ENCODE data around the gene HNRNPUL1.

HNRNPUL1 gene

DNA sequence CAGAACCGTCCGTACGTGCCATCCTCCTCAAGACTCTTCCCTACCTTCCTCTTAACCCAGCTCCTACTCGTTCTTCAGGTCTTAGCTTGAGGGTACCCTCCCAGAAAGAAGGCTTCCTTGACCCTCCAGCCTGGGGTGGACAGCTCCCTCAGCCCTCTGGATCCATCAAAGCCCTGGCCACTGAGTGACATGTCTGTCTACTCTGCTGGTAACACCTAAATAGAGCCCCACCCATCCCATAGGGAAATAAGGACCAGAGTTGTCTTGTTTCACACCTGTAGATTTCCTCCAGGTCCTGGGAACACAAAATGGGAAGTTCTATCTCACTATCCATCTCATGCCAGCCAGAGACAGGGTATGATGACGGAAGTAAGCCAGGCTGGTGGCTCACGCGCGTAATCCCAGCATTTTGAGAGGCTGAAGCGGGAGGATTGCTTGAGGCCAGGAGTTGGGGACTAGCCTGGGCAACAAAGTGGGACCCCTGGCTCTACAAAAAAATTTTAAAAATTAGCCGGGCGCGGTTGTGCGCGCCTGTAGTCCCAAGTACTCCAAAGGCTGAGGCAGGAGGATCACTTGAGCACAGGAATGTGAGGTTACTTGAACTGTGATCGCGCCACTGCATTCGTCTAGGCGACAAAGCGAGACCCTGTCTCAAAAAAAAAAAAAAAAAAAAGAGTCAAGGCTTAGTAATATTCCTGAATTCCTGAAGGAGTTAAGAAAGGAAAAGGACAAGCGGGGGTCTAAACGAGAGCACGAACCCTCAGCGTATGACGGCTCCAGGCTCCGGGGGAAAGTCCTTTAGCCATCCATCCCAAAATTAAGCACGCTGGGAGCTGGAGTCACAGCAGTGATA is 45.2 kb downstream of the HNRNPUL1 start:
- DNase-seq, result no peak

DNA sequence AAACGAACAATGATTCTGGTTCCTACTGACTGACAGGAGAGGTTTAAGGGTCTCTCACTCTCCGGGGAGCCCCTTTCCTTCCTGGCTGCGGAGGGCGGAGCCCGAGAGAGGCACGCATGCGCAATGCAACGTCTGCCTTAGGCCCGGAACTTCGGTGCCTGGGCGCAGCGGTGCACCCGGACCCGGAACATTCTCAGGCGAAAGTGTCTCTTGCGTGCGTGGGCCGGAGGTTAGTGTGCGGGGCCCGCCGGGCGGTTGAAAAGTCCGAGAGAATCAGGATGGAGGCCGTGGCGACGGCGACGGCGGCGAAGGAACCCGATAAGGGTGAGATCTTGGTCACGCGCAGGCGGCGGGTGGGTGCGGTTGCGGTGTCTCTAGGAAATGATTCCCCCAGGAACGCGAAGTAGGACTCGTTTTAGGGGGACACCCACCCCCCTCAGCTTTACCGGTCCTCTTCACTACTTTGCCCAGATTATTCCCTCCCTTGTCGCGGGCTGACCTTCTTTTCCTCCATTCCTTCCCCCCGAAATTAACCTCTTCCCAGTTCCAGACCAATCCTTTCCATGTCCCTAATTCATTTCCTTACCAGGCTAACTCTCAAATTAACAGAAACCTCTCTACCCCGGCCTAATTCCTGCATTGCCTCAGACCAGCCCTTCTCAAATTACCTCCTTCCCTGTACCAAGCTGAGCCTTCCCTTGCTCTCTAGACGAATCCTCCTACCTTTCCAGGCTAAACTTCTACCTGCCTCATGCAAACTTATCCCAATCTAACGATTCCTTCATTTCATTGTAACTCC is 46.1 kb downstream of the HNRNPUL1 start, which contains the start of gene CCDC97:
Gene CCDC97, plus strand, starts transcription at position 140 of the 799 bp plus-strand sequence. Its CDS starts 139 bp downstream, at position 279.
- DNase-seq, result peak; percentile 73

DNA sequence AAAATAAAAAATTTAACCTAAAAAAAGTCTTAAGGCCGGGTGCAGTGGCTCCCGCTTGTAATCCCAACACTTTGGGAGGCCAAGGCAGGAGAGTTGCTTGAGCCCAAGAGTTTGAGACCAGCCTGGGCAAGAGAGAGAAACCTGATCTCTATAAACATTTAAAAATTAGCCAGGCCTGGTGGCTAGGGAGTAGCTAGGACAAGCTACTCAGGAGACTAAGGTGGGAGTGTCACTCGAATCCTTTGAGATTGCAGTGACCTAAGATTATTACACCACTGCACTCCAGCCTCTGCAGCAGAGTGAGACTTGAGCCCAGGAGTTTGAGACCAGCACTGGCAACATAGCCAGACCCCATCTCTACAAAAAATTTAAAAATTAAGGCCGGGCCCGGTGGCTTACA is 46.9 kb downstream of the HNRNPUL1 start:
- DNase-seq, result no peak

DNA sequence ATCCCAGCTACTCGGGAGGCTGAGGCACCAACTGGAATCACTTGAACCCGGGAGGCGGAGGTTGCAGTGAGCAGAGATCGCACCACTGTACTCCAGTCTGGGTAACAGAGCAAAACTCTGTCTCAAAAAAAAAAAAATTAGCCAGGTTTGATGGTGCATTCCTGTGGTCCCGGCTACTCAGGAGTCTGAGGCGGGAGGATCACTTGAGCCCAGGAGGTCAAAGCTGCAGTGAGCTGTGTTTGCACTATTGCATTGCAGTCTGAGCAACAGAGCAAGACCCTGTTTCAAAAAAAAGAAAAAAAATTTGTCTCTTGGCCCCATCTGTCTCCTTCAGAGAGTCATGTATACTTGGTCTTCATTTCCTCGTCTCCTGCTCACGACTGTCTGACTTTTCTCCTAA is 47.4 kb downstream of the HNRNPUL1 start:
- DNase-seq, result no peak

DNA sequence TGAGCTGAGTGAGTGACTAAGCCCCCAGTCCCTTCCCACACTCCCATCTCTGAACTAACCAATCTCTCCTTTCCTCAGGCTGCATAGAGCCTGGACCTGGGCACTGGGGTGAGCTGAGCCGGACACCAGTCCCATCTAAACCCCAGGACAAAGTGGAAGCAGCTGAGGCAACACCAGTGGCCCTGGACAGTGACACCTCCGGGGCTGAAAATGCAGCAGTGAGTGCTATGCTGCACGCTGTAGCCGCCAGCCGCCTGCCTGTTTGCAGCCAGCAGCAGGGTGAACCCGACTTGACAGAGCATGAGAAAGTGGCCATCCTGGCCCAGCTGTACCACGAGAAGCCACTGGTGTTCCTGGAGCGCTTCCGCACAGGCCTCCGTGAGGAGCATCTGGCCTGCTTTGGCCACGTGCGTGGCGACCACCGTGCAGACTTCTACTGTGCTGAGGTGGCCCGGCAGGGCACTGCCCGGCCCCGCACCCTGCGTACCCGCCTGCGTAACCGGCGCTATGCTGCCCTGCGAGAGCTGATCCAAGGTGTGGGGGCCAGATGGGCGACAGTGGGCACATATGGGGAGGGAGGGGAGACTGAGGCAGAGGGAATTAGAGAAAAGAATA is 52.2 kb downstream of the HNRNPUL1 start:
- no peak for DNase-seq

DNA sequence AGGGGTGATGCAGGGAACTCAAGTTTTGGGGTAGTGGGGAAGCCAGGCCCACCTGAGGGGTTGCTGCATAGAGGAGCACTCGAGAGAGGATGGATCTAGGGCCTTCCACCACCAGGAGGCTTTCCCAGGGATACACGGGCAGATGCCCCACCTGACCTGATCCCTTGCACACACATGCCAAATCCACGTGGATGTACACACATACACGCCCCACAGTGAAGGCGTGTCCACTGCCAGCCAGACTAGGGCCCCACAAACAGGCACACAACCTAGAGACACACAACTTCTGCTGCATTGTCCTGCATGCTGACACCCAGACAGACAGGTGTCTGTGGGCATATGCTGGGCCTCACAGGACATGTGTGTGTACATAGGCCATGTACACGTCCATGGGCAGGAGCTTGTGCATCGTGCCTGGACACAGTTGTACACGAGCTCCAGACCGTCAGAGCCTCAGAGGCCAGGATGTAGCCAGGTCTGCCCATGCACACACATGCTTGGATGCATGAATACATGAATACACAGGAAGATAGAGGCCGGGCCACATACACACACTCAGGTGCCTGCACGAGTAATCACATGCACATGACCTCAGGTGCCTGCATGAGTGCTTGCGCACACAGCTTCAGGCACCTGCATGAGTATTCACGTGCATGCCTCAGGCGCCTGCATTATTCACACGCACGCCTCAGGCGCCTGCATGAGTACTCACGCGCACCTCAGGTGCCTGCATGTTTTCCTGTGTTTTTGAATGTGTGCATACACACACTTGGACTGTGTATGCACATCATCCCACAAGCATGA is 54.7 kb downstream of the HNRNPUL1 start:
- no peak for DNase-seq

DNA sequence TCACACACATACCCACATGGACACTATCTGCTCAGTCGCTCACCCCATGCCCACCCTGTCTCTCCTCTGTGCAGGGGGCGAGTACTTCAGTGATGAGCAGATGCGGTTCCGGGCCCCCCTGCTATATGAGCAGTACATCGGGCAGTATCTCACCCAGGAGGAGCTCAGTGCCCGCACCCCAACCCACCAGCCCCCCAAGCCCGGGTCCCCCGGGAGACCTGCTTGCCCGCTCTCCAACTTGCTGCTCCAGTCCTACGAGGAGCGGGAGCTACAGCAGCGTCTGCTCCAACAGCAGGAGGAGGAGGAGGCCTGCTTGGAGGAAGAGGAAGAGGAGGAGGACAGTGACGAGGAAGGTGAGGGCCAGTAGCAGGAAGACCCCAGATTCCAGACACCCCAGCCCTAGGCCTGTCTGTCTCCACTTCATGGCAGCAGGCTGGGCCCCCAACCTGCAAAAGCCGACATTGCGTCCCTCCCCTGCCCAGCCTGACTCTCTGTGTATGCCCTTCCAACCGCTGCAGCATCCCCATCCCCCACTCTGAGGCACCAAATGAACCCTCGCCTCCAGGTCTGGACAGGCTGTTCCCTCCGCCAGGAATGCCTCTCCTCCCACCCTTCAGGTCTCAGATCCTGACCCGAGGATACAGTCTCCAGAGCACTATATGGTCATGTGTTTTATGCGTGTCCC is 55.5 kb downstream of the HNRNPUL1 start:
- DNase-seq, result no peak

DNA sequence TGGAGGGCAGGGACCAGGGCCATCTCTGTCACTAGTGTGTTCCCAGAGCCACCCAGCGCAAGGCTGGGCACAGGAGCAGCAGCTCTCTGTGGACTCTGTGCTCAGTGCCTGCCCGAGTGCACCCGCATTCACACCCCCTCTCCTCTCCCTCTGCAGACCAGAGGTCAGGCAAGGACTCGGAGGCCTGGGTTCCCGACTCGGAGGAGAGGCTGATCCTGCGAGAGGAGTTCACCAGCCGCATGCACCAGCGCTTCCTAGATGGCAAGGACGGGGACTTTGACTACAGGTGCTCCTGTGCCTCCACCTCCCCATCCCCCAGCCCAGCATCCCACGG is 56.0 kb downstream of the HNRNPUL1 start:
- no peak for DNase-seq

DNA sequence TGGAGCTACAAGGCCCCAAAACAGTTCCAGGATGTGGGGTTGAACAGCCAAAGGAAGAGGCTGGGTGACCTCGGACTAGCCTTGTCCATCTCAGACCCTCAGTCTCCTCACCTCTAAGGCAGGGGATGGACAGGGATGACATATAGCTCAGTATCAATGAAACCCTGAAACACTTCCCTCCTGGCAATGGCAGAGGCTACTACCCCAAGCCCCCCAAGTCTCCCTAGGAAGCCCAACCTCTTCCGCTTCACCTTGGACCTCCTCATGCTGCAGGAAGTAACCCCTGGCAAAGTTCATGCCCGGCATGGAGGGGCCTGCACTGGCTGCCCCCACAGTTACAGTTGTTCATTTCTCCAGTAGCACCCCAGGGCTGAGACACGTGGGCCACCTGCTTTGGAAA is 56.4 kb downstream of the HNRNPUL1 start:
- DNase-seq, result no peak

DNA sequence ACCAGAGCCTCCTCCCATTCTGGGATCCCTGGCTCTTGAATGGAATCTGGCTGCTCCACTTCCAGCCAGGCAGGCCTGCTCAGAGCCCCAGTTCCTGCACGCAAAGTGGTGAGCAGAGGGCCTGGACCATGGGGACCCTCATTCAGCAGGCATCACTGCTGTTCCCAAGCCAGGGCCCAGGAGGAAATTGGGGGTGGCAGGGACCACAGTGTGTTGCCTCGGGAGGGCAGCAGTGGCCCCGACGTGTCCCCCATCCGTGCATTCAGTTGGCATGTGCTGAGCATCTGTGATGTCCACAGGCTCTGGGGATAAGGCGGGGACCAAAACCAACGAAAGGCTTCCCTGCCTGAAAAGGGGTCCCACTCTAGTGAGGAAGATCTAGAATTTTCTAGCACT is 57.0 kb downstream of the HNRNPUL1 start:
- no peak for DNase-seq

DNA sequence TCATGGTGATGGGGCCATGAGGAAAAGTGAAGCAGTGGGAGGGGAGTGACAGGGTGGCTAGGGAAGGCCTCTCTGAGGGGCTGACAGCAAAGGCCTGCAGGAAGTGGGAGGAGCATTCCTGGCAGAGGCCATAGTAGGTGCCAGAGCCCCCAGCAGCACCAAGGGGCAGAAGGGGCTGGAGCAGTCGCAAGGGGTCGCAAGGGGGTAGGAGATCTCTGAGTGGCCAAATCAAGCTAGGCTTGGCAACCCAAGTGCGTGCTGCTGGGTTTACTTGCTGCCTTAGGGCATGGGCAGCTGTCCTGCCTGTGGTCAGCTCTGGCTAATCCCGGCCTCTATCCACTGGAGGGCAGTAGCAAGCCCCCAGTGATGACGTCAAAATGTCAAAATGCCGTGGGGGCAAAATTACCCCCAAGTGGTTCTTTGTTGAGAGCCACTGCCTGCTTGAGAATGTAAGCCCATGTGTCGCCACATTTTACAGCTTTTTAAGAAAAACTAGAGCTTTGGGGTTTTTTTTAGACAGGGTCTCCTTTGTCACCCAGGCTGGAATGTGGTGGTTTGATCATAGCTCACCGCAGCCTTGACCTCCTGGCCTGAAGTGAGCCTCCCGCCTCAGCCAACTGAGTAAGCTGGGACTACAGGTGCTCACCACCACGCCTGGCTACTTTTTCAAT is 57.6 kb downstream of the HNRNPUL1 start:
- no peak for DNase-seq

DNA sequence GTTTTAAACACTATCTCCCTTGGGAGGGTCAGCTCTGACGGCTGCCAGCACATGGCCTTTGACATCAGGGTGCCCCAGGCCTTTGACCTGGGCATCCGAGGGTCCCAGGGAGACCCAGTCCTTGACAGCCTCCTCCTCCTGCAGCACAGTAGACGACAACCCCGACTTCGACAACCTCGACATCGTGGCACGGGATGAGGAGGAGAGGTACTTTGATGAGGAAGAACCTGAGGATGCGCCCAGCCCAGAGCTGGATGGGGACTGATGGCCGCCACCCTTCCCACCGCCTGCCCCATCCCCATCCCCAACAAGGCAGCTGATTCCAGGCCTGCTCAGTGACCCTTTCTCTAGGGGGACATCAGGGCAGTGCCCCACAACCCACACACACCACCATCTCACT is 58.3 kb downstream of the HNRNPUL1 start:
- DNase-seq, result no peak

DNA sequence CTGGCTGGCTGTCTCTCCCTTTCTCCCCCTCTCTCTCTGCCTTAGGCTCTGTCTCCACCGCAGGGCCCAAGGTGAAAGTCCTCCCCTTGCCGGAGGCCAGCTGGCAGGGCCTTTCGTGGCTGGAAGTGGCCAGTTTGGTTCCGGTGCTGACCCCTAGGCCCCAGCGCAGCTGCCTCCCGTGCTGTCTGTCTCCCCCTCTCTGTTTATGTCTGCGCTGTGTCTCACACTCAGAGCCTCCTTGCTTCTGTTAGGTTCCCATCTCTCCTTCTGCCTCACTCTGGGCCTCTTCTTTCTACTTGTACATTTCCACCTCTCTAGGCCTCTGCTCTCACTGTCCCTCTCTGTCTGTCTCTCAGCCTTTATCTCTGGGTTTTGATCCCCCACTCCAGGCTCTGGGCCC is 58.9 kb downstream of the HNRNPUL1 start:
- no peak for DNase-seq

DNA sequence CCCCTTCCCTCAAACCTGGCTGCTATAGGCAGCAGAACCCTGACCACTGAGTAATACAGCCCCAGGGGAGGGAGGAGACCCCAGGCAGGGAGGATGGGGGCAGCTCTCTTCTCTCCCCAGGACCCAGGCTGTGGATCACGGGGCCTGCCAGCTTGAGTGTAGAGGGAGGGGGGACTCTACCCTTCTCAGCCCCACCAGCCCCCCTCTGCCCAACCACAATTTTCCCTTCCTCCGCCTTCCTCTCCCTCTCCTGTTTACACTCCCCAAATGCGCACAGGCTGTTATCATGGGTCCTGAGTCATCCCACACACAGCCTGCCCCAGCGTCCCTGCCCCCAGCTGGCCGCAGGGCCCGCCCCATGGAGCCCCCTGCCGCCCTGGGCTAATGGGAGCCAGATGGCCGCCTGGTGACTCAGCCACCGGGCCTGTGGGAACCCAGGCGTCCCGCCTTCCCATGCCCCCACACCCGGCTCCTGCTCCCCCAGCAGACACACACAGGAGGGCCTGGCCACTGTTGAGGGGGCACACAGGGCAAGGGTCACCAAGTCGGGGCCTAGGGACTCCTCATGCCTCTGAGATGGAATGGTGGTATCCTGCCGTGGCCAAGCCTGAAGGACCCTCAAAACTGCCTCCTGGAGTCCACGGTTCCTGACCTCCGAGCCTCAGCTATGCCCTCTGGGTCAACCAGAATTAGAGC is 59.4 kb downstream of the HNRNPUL1 start:
- no peak for DNase-seq

DNA sequence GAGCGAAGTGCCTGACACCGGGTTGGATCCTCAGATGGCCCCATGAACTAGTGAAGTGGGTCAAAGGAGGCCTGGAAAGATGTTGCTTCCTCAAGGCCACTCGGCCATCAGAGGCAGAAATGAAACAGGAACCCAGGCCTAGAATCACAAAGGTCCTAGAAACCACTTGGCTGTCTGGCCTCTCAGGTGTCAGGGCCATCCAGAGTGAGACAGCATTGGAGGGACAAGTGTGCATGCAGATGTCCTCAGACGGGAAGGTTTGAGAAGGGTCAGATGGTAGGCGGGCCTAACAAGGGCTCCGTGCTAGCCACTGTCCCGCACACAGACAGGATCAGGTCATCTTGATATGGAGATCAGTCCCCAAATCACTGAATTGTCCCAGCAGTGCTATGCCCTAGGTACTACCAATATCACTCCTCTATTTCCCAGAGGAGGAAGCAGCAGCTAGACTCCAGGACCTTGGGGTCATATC is 60.1 kb downstream of the HNRNPUL1 start:
- no peak for DNase-seq

DNA sequence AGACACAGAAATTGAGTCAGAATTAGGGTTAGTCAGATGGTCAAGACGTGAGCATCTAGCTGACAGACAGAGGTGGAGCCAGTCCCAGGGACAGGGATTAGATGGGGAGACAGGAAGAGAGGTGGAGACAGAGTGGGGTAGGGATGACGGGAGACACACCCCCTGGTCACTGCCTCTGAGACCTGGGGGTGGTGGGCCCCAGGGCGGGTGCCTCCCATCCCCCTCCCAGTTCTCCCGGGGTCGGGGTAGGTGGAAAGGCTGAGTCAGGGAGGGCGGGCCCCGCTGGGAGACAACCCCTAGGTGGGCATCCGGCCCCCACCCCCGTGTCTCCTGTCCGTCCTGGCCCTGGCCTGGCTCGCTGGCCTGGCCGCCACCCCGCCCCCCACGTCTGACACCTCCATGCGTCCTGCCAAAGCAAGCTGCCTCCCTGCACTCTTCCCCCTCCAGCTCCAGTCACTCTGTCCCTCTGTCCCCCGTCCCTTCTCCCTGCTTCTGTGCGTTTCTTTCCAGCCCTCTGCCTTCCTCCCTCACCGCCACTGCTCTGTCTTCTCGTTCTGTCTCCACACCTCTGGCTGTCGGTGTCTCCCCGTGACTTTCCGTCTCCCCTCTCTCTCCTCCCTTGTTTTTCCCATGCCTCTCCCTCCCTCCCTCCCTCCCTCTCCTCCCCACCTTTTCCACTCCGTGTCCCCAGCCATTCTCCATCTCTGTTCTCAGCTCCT is 60.9 kb downstream of the HNRNPUL1 start:
- no peak for DNase-seq

DNA sequence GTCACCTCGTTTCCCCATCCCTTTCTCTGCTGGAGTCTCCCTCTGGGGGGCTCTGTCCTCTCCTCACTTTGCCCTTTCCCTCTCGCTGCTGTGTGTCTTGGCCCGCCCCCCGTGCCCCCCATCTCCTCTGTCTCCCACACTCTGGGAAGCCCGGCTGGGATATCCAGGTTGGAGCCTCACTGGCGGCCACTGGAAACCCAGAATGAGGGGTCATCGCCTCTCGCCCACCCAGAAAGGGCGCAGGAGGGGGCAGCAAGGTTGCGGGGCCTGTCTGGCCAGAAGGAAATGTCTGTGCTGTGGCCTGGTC is 61.4 kb downstream of the HNRNPUL1 start:
- DNase-seq, result no peak

DNA sequence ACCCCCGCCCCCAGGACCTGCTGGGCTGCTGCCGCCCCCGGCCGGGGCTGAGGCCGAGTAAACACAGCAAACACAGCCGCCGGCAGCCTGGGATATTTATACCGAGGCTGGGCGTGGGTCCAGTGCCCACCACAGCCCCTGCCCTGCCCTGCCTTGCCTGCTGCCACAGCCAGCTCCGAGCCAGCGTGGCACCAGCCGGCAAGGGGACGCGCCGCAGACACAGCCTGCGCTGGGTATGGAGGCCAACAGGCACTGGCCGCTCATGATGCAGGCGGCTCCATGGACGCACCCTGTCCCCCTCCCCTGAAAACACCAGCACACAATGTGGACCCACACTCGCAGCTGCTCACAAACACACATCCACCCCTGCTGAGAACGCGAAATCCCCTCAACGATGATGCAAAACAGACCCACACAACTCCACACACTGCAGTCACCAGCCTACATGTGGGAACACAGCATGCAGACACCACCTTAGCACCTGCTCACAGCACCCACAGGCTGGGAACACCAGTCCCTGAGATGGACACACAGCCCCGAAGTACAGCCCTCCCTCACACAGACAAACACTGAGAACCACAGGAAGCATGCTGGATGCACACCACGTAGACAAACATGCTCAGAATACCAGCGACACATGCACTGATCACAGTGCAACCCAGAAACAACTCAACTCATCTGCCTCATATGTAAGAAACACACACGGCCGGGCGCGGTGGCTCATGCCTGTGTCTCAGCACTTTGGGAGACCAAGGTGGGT is 62.0 kb downstream of the HNRNPUL1 start:
- no peak for DNase-seq

DNA sequence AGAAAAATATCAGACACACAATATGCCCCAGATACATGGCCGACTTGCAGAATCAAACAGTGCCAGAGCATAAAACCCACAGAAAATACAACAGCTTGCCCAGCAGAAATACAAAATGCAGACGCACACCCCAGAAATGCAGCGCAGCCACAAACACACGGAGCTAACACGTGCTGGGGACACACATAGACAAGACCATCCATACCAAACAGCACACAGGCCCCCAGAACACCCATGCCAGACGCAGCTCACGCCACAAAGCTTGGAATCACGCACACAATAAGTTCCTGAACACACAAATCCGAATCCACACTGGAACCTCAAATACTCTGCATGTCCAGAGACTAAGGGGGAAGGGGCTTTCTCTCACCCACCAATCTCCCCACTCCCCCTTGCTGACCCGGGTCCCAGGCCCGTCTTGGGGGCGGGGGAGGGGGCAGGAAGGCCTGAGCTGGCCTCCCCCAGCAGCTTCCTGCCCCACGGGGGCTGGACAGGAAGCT is 63.0 kb downstream of the HNRNPUL1 start:
- no peak for DNase-seq
